ENCODE results near the gene DUSP16.
"Not testable (repeated sequence)": the region's sequence is repeated elsewhere in the genome, so short reads cannot be mapped to it uniquely, and the experiment has no call there.

Gene DUSP16

GRCh38 chr12:12523229-12523628 is 39.4 kb downstream of the DUSP16 start:
- TF ChIP-seq REST (IDR thresholded peaks at IDR 0.05; ENCODE audit: insufficient replicate concordance, low read depth) (no peak), SPI1 (IDR thresholded peaks at IDR 0.05; ENCODE audit: borderline replicate concordance, low read depth) (no peak), GABPA (IDR thresholded peaks at IDR 0.05; ENCODE audit: low read depth) (no peak), POLR2AphosphoS5 (IDR thresholded peaks at IDR 0.05; ENCODE audit: low read depth) (no peak), CTCF (IDR thresholded peaks at IDR 0.05; ENCODE audit: insufficient read depth, low read length) (no peak)
- Histone ChIP-seq H3K4me3 (replicated peaks; ENCODE audit: insufficient read depth, low read length) (no peak overlapping the region), H3K27ac (replicated peaks) (no peak overlapping the region), H3K27me3 (ENCODE audit: insufficient read depth, poor library complexity, severe bottlenecking) (no peaks in the 10 kb centered on the region)
- no peak for DNase-seq (ENCODE audit: low read depth in 1 of 2, low spot score in 1 of 2)

GRCh38 chr12:12522657-12523056 is 40.0 kb downstream of the DUSP16 start:
- not testable (repeated sequence) for DNase-seq (ENCODE audit: low read depth in 1 of 2, low spot score in 1 of 2); H3K27ac ChIP-seq (replicated peaks); H3K4me3 ChIP-seq (replicated peaks; ENCODE audit: insufficient read depth, low read length); H3K27me3 ChIP-seq (ENCODE audit: insufficient read depth, poor library complexity, severe bottlenecking)

GRCh38 chr12:12521888-12522287 is 40.8 kb downstream of the DUSP16 start:
- DNase-seq (ENCODE audit: low read depth in 1 of 2, low spot score in 1 of 2), result no peak
- no peaks in the 10 kb centered on the region for H3K27me3 ChIP-seq (ENCODE audit: insufficient read depth, poor library complexity, severe bottlenecking)
- no peak overlapping the region for H3K27ac ChIP-seq (replicated peaks)
- TF ChIP-seq REST (IDR thresholded peaks at IDR 0.05; ENCODE audit: insufficient replicate concordance, low read depth) (no peak), POLR2AphosphoS5 (IDR thresholded peaks at IDR 0.05; ENCODE audit: low read depth) (no peak), GABPA (IDR thresholded peaks at IDR 0.05; ENCODE audit: low read depth) (no peak), CTCF (IDR thresholded peaks at IDR 0.05; ENCODE audit: insufficient read depth, low read length) (no peak), SPI1 (IDR thresholded peaks at IDR 0.05; ENCODE audit: borderline replicate concordance, low read depth) (no peak)
- H3K4me3 ChIP-seq (replicated peaks; ENCODE audit: insufficient read depth, low read length), result no peak overlapping the region

GRCh38 chr12:12521044-12521485 is 41.6 kb downstream of the DUSP16 start:
- no peak for TF ChIP-seq SPI1 (IDR thresholded peaks at IDR 0.05; ENCODE audit: borderline replicate concordance, low read depth)
- no peak for TF ChIP-seq CTCF (IDR thresholded peaks at IDR 0.05; ENCODE audit: insufficient read depth, low read length)
- TF ChIP-seq POLR2AphosphoS5 (IDR thresholded peaks at IDR 0.05; ENCODE audit: low read depth), result no peak
- no peak for TF ChIP-seq REST (IDR thresholded peaks at IDR 0.05; ENCODE audit: insufficient replicate concordance, low read depth)
- no peak for TF ChIP-seq GABPA (IDR thresholded peaks at IDR 0.05; ENCODE audit: low read depth)
- Histone ChIP-seq H3K4me3 (replicated peaks; ENCODE audit: insufficient read depth, low read length) (no peak overlapping the region), H3K27me3 (ENCODE audit: insufficient read depth, poor library complexity, severe bottlenecking) (no peaks in the 10 kb centered on the region), H3K27ac (replicated peaks) (no peak overlapping the region)
- no peak for DNase-seq (ENCODE audit: low read depth in 1 of 2, low spot score in 1 of 2)
